Stimulated activated CD4-positive, alpha-beta T cell treated with anti-CD3 and anti-CD28 coated beads, Interleukin-1b, Interleukin-23, amount 100 ng/mL, for 48 hours (primary cell): ENCODE data around the gene TANGO6.

Experiments
- DNase-seq: peaks from one replicate; pipeline ENCODE4 v3.0.0-alpha.2; 2020

The TANGO6 gene

DNA sequence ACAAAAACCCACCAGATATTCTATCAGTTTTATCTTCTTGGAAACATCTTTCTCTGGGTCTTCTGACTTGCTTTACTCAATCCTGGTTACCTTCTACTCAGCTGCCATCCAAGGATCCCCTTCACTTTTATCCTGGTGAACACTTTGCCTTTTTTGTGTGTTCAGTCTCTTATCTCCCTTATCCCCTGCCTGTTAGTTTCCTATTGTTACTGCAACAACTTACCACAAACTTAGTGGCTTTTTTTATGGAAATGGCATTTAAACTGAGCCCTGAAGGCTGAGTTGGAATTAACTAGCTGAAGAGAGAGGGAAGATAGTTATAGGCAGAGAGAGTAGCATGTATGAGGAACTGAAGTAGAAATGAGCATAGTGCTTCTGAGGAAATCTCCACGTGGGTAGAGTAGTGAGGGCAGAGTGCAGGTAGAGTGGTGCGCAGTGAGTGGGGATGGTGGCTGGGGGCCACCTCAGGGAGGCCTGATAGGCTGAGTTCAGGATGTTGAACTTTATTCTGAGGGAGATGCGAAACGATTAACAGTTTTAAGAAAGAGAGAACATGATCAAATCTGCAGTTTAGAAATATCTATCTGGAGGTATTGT, 26.3 kb downstream of the TANGO6 start:
- no peak for DNase-seq

- DNase-seq, result no peak
These were observed 30.5 kb downstream of the TANGO6 start for GRCh38 chr16:68873635-68874471.

DNA sequence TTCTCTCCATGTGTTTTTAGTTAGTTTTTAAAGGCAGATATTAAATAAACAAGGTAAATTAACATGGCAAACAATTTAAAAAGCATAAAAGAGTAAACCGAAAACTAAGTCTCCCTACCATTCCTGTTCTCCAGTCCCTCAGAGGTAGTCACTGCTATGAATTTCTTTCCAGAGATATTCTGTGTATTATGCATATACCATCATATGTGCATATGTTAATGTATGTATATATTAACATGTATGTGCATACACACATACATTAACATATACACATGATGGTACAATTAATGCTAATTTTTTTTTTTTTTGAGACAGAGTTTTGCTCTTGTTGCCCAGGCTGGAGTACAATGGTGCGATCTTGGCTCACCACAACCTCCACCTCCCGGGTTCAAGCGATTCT, 32.5 kb downstream of the TANGO6 start:
- no peak for DNase-seq

- DNase-seq, result no peak
These were observed 40.4 kb downstream of the TANGO6 start for GRCh38 chr16:68883685-68884084.

- no peak for DNase-seq
These were observed 41.1 kb downstream of the TANGO6 start for GRCh38 chr16:68884401-68884800.

- no peak for DNase-seq
These were observed 41.8 kb downstream of the TANGO6 start for GRCh38 chr16:68884861-68885720.

- no peak for DNase-seq
These were observed 43.8 kb downstream of the TANGO6 start for GRCh38 chr16:68887107-68887506.

- DNase-seq, result no peak
These were observed 46.3 kb downstream of the TANGO6 start for GRCh38 chr16:68889508-68890150.

DNA sequence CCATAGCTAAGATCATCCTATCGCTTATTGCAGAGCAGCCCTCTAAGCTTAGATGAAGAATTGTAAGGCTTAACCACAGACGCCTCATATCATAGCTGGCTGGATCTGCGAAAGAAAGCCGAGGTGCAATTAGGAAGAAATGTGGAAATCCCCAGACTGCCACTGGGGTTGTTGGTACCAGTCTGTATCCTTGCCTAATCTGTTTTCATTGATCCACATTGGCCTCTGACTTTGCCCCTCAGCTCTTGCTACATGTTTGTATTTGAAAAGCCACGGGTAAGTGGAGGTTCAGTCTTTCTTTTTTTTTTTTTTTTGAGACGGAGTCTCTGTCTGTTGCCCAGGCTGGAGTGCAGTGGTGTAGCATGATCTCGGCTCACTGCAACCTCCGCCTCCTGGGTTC, 48.9 kb downstream of the TANGO6 start:
- no peak for DNase-seq

- DNase-seq, result no peak
These were observed 49.6 kb downstream of the TANGO6 start for GRCh38 chr16:68892898-68893297.

DNA sequence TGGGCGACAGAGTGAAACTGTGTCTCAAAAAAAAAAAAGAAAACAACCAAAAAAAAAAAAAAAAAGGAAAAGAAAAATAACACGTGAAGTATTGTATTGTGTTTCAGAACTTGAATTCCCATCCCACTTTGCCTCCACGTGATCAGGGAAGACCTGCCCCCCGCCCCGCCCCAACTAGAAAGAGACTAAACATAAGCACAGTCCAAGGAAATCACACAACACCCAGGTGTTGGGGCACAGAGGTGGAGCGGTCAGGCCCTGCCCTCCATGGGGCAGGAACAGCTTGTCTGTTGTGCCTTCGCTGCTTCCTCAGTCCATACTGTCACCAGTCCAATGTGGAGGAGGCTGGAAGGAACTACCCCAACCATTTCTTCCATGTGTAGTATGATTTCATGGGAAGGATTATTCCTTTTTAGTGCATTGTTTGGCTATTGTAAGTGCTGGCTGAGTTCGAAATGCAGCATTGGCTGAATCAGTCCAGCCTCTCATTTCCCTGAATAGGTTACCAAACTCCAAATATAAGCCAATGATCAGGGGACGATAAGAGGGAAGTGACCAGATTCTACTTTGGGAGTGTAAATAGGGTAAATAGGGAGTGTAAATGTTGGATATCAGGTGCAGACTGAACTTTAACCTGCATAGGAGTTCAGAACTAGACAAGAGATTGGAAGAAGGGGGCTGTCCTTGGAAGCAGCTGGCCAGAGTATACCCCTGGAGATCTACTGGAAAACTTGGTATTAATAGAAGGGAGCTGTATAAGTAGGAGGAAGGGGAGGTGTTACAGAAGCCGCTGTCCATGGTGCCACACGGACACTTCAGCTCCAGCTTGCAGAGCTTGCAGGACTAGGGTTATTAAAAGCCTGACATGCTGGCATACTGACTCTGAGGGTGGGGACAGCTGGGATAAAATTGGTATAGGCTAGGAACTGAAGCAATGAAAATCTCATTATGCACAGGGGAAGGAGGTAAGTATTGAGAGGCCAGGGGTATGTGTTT, 50.7 kb downstream of the TANGO6 start:
- DNase-seq, result no peak

DNA sequence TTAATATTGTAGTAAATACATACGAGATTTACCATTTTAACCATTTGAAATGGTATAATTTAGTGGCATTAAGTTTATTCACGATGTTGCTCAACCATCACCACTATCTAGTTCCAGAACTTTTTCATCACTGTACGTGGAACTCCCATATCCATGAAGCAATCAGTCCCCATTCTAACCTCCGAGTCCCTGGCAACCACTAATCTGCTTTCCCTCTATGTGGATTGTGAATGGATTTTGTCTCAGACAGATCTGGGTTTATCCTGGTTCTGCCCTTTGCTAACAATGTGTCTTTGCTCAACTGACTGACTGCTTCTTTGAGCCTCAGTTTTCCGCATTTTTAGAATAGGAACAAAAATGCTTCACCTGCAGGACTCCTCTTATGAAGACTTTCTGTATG, 51.4 kb downstream of the TANGO6 start:
- no peak for DNase-seq

DNA sequence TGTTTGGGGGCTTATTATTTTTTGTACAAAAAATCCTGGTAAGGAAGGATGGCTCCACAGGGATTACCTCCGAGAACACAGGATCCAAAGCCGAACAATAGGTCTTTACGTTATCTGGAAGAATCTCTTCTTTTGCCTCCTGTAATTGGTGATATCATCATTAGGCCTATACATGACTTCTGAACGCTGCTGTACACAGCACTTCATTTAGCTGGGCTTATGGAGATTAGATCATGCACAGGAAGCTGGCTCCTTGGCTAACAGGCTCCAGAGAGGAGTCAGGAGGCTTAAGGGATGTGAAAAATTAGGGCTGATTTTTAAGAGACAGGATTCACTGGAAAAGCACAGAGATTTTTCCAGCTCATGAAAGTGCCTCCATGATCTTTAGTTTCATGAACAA, 54.7 kb downstream of the TANGO6 start:
- no peak for DNase-seq

GRCh38 chr16:68900009-68900408, 56.7 kb downstream of the TANGO6 start:
- DNase-seq, result no peak

- no peak for DNase-seq
These were observed 59.0 kb downstream of the TANGO6 start for GRCh38 chr16:68902003-68902968.

DNA sequence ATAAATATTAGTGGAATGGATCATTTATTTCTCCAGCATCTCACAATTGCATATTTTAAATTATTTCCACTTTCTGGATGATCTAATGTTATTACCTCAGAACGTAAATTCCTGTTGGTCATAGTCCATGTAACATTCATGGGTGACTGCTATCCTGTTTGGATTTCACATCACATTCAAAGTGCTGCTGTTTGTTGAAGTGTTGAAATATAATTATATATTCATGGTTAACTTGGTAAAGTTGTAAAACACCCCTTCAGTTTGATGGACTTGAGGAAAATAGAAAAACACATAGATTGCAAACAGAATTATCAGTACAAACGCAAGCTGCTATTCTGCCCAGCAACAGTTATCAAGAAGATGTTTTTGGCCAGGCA, 59.6 kb downstream of the TANGO6 start:
- no peak for DNase-seq

GRCh38 chr16:68907297-68907696, 64.0 kb downstream of the TANGO6 start:
- DNase-seq, result no peak

DNA sequence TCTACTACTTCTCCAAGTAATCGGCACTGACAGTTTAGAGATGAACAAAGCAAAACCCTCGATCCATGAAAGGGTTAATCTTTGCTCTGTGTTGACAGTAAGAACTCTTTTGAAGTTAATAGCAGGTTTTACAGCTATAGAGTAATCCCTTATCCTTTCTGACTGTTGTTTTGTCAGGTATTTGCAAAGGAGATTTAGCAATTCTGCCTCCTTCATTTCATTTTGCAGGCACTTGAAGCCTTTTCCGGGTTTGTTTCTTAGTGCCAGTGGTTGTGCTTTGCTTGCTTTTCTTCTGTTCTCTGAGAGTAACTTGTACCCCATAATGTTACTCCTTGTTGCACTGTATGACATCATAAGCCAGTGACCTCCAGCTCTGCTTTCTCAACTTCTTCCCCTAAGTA, 64.5 kb downstream of the TANGO6 start:
- DNase-seq, result no peak

DNA sequence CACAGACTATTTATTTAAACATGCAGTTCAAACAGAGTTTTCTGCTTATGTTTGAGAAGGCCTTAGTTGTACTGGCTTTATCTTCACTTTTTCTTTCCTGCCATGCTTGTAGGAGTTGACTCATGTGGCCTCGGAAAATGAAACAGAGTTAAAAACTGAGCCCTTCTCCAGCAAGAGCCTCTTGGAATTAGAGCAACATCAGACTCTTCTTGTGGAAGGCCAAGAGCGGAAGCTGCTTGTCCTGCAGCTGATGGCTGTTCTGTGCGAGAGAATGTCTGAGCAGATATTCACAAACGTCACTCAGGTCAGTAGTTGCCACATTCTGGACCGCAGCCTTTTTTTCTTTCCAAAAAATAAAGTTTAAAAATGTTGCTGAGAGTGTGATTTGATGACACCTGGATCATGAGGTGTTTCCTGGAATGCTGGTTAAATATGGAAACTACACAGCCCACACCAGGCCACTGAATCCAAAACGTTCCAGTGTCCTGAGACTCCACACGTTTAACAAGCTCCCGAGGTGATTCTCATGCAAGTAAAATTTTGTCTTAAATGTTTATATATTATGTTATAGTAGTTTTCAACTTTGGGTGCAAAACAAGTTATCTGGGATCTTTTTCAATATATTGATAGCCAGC, 65.9 kb downstream of the TANGO6 start:
- DNase-seq, result no peak

GRCh38 chr16:68910051-68910450, 66.7 kb downstream of the TANGO6 start:
- DNase-seq, result no peak
